Measurements from ENCODE around the gene GLT8D1.

DNA sequence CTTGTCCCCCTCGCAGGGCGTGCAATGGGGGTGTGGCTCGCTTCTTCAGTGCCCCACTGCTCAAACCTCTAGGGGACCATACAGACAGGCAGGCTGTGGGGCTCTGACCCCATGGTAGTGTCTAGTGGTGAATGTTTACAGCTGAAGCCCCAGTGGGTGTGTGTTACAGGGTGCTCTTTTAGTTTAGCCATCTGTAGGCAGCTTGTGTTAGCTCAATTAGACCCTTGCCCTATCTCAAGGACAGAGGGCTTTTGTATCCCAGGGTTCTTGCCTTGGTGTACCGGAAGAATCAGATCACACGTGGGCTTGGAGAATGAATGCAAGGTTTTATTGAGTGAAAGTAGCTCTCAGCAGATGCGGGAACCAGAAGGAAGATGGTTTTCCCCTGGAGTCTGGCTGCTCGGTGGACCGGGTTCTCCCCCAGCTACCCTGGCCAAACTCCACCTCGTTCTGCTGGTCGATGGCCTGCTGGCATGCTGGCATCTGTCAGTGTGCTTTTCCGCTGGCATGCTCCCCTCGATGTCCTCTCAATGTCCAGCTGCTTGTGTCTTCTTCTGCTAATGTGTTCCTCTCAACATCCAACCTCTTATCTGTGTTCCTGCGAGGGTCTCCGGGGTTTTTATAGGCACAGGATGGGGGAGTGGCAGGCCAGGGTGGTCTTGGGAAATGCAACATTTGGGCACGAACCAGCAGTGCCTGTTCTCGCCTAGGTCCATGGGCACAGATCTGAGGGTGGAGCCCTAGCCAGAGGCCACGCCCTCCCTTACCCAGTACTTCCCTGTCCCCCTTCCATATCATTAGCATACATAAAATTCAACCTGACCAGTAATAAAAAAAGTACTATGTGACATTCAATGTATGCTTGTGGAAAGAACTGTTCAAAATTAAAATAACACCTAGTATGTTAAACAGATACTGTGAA, 7.0 kb upstream of the GLT8D1 start:
- TF ChIP-seq, protein P1, sequence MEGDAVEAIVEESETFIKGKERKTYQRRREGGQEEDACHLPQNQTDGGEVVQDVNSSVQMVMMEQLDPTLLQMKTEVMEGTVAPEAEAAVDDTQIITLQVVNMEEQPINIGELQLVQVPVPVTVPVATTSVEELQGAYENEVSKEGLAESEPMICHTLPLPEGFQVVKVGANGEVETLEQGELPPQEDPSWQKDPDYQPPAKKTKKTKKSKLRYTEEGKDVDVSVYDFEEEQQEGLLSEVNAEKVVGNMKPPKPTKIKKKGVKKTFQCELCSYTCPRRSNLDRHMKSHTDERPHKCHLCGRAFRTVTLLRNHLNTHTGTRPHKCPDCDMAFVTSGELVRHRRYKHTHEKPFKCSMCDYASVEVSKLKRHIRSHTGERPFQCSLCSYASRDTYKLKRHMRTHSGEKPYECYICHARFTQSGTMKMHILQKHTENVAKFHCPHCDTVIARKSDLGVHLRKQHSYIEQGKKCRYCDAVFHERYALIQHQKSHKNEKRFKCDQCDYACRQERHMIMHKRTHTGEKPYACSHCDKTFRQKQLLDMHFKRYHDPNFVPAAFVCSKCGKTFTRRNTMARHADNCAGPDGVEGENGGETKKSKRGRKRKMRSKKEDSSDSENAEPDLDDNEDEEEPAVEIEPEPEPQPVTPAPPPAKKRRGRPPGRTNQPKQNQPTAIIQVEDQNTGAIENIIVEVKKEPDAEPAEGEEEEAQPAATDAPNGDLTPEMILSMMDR (IDR thresholded peaks at IDR 0.05) = no peak
- TF ChIP-seq EZH2phosphoT487 (IDR thresholded peaks at IDR 0.05) (no peak), EZH2 (IDR thresholded peaks at IDR 0.05) (no peak)

All from neural progenitor cell (in vitro differentiated cells).